ENCODE data around the gene OR1A1.

- TF ChIP-seq, protein P1, sequence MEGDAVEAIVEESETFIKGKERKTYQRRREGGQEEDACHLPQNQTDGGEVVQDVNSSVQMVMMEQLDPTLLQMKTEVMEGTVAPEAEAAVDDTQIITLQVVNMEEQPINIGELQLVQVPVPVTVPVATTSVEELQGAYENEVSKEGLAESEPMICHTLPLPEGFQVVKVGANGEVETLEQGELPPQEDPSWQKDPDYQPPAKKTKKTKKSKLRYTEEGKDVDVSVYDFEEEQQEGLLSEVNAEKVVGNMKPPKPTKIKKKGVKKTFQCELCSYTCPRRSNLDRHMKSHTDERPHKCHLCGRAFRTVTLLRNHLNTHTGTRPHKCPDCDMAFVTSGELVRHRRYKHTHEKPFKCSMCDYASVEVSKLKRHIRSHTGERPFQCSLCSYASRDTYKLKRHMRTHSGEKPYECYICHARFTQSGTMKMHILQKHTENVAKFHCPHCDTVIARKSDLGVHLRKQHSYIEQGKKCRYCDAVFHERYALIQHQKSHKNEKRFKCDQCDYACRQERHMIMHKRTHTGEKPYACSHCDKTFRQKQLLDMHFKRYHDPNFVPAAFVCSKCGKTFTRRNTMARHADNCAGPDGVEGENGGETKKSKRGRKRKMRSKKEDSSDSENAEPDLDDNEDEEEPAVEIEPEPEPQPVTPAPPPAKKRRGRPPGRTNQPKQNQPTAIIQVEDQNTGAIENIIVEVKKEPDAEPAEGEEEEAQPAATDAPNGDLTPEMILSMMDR (IDR thresholded peaks at IDR 0.05; ENCODE audit: poor library complexity, severe bottlenecking): no peak
- no peak for TF ChIP-seq RAD21 (conservative IDR thresholded peaks at IDR 0.05)
- no peak for TF ChIP-seq EP300 (conservative IDR thresholded peaks at IDR 0.05; ENCODE audit: poor library complexity, severe bottlenecking)
- TF ChIP-seq TAF1 (IDR thresholded peaks at IDR 0.05; ENCODE audit: low read depth): no peak
- TF ChIP-seq MXI1 (conservative IDR thresholded peaks at IDR 0.05; ENCODE audit: poor library complexity, severe bottlenecking): no peak
- no peak for TF ChIP-seq POLR2AphosphoS5 (IDR thresholded peaks at IDR 0.05)
- no peak for TF ChIP-seq EZH2 (IDR thresholded peaks at IDR 0.05; ENCODE audit: borderline replicate concordance, insufficient read depth, low read length, poor library complexity, severe bottlenecking)
- no peak for TF ChIP-seq SMC3 (conservative IDR thresholded peaks at IDR 0.05; ENCODE audit: poor library complexity)
These were observed 6.1 kb downstream of the OR1A1 start for GRCh38 chr17:3213587-3213986.
